IPS-18c (cell line): Measurements from ENCODE around the gene MYCN.

Experiments
- H3K4me3 ChIP-seq: 2 replicates; pipeline ENCODE4 v1.7.0; 2013; ENCODE audit warnings: low read depth, mild to moderate bottlenecking, low read length, moderate library complexity; ENCODE audit not compliant: insufficient read depth
- H3K9me3 ChIP-seq: one replicate; pipeline ENCODE4 v1.6.1; 2013; ENCODE audit warnings: mild to moderate bottlenecking, low read length, moderate library complexity; ENCODE audit not compliant: control insufficient read depth, insufficient read depth

Gene MYCN

GRCh38 chr2:15937105-15937881 is 3.1 kb upstream of the MYCN start:
- H3K4me3 ChIP-seq = no peak overlapping the region
- peaks cover 1% of the 10 kb centered on the region for H3K9me3 ChIP-seq

- Histone ChIP-seq H3K9me3 (peaks cover 4% of the 10 kb centered on the region), H3K4me3 (no peak overlapping the region)
Measured at GRCh38 chr2:15937882-15938802, 2.2 kb upstream of the MYCN start.

GRCh38 chr2:15938803-15939555 is 1.4 kb upstream of the MYCN start:
- H3K4me3 ChIP-seq = peak overlapping the region; percentile 91
- H3K9me3 ChIP-seq = peaks cover 4% of the 10 kb centered on the region

- peak overlapping the region; percentile 91 for H3K4me3 ChIP-seq
Measured at GRCh38 chr2:15939556-15939853, 845 bp upstream of the MYCN start.

GRCh38 chr2:15940661-15941480 is 521 bp downstream of the MYCN start:
- H3K9me3 ChIP-seq = peaks cover 4% of the 10 kb centered on the region
- peak overlapping the region; percentile 91 for H3K4me3 ChIP-seq

More at GRCh38 chr2:15939556-15939853, 845 bp upstream of the MYCN start:
- peaks cover 4% of the 10 kb centered on the region for H3K9me3 ChIP-seq

- H3K4me3 ChIP-seq = peak overlapping the region; percentile 91
- H3K9me3 ChIP-seq = peaks cover 4% of the 10 kb centered on the region
Measured at GRCh38 chr2:15941481-15941850, 1.1 kb downstream of the MYCN start.

GRCh38 chr2:15941871-15942710 is 1.7 kb downstream of the MYCN start:
- peak overlapping the region; percentile 91 for H3K4me3 ChIP-seq
- H3K9me3 ChIP-seq = peaks cover 4% of the 10 kb centered on the region

GRCh38 chr2:15942711-15943345 is 2.5 kb downstream of the MYCN start:
- peaks cover 4% of the 10 kb centered on the region for H3K9me3 ChIP-seq
- peak overlapping the region; percentile 91 for H3K4me3 ChIP-seq

- H3K9me3 ChIP-seq = peaks cover 4% of the 10 kb centered on the region
- peak overlapping the region; percentile 91 for H3K4me3 ChIP-seq
Measured at GRCh38 chr2:15943378-15944280, 3.3 kb downstream of the MYCN start.

- Histone ChIP-seq H3K9me3 (peaks cover 4% of the 10 kb centered on the region), H3K4me3 (peak overlapping the region; percentile 91)
Measured at GRCh38 chr2:15944325-15945017, 4.1 kb downstream of the MYCN start.

- H3K4me3 ChIP-seq = no peak overlapping the region
- H3K9me3 ChIP-seq = peaks cover 4% of the 10 kb centered on the region
Measured at GRCh38 chr2:15945909-15946705, 5.8 kb downstream of the MYCN start.

GRCh38 chr2:15946983-15947382 is 6.6 kb downstream of the MYCN start:
- no peak overlapping the region for H3K4me3 ChIP-seq

GRCh38 chr2:15947431-15947830 is 7.1 kb downstream of the MYCN start:
- peaks cover 1% of the 10 kb centered on the region for H3K9me3 ChIP-seq

More at GRCh38 chr2:15946983-15947382, 6.6 kb downstream of the MYCN start:
- H3K9me3 ChIP-seq = peaks cover 4% of the 10 kb centered on the region

GRCh38 chr2:15948704-15948957 is 8.3 kb downstream of the MYCN start:
- no peak overlapping the region for H3K4me3 ChIP-seq
- H3K9me3 ChIP-seq = no peaks in the 10 kb centered on the region

More at GRCh38 chr2:15947431-15947830, 7.1 kb downstream of the MYCN start:
- H3K4me3 ChIP-seq = no peak overlapping the region
